SK-N-SH (cell line): ENCODE data around the gene CHRM3. TPM values are rescaled to one million over a fixed set of nuclear protein-coding genes. Genes with fewer than 3 reads are reported as not detected.
A peak's percentile ranks its signal among the peaks of the same experiment; 100 is the strongest.

Experiments
- CTCF ChIA-PET: fragments of 300-600, 350-600 bp; formaldehyde crosslinking; extraction: SDS; loops from one replicate; lab custom pipeline; 2021; lab: Yijun Ruan, JAX
- POLR2A ChIA-PET: fragments of 350-600 bp; sonication (Branson Sonifier 250); formaldehyde crosslinking; extraction: SDS; loops from one replicate; lab custom pipeline; 2020; ENCODE audit warnings: antibody characterized with exemption, inconsistent platforms; lab: Yijun Ruan, JAX
- DNase-seq: peaks from one replicate; pipeline ENCODE4 v3.0.0; 2012
- H2AFZ ChIP-seq: fragments of 200-600 bp; sonication (generic); 2 replicates; pipeline ENCODE4 v1.8.1; 2016; ENCODE audit warnings: antibody characterized with exemption, mild to moderate bottlenecking, low read depth
- H3F3A ChIP-seq: fragments of 200-600 bp; sonication (generic); replicated peaks from 2 replicates; pipeline ENCODE3; 2016; ENCODE audit warnings: antibody characterized with exemption, mild to moderate bottlenecking; ENCODE audit not compliant: insufficient read depth
- H3K27ac ChIP-seq, 2 experiments: fragments of 200-500 bp in 1 of 2; fragments of 200-600 bp in 1 of 2; sonication (Bioruptor generic) in 1 of 2; sonication (generic), shearing (Covaris generic) in 1 of 2; 2 replicates each; pipeline versions ENCODE4 v1.5.1 to v1.6.1; 2014 to 2016; ENCODE audit warnings: low read depth in 2 of 2, inconsistent platforms in 1 of 2, low read length in 1 of 2, mild to moderate bottlenecking in 1 of 2, mixed read lengths in 1 of 2
- H3K27me3 ChIP-seq: fragments of 200-600 bp; sonication (generic), shearing (Covaris generic); 2 replicates; pipeline ENCODE4 v1.6.1; 2016; ENCODE audit warnings: mixed run types; ENCODE audit not compliant: insufficient read depth
- H3K36me3 ChIP-seq, 2 experiments: fragments of 200-500 bp in 1 of 2; fragments of 200-600 bp in 1 of 2; sonication (Bioruptor generic) in 1 of 2; sonication (generic) in 1 of 2; replicated peaks in 1 of 2; 2 replicates each; pipeline versions ENCODE3 to v1.5.1; 2014 to 2016; ENCODE audit warnings: low read length in 1 of 2, mild to moderate bottlenecking in 1 of 2; ENCODE audit not compliant: insufficient read depth in 2 of 2, control insufficient read depth in 1 of 2
- H3K4me1 ChIP-seq, 2 experiments: fragments of 200-500 bp in 1 of 2; fragments of 200-600 bp in 1 of 2; sonication (Bioruptor generic) in 1 of 2; sonication (generic), shearing (Covaris generic) in 1 of 2; 2 replicates each; pipeline versions ENCODE4 v1.5.1 to v1.6.1; 2014 to 2016; ENCODE audit warnings: low read depth in 1 of 2, low read length in 1 of 2, mixed run types in 1 of 2; ENCODE audit not compliant: insufficient read depth in 2 of 2, control insufficient read depth in 1 of 2
- H3K4me2 ChIP-seq: fragments of 200-600 bp; sonication (generic), shearing (Covaris generic); 2 replicates; pipeline ENCODE4 v1.6.1; 2017; ENCODE audit warnings: mixed run types
- H3K4me3 ChIP-seq, 2 experiments: fragments of 200-500 bp in 1 of 2; fragments of 200-600 bp in 1 of 2; sonication (Bioruptor generic) in 1 of 2; sonication (generic), shearing (Covaris generic) in 1 of 2; 2 replicates each; pipeline versions ENCODE4 v1.5.1 to v1.8.1; 2014 to 2016; ENCODE audit warnings: low read depth in 2 of 2, inconsistent platforms in 1 of 2, low read length in 1 of 2, mild to moderate bottlenecking in 1 of 2, mixed read lengths in 1 of 2, moderate library complexity in 1 of 2
- H3K79me2 ChIP-seq: fragments of 200-600 bp; sonication (generic); 2 replicates; pipeline ENCODE4 v1.8.1; 2017; ENCODE audit warnings: mild to moderate bottlenecking; ENCODE audit not compliant: insufficient read depth
- H3K9ac ChIP-seq: fragments of 200-600 bp; sonication (generic); 2 replicates; pipeline ENCODE4 v1.6.1; 2017; ENCODE audit warnings: mixed run types
- H3K9me2 ChIP-seq: fragments of 200-600 bp; sonication (generic); 2 replicates; pipeline ENCODE4 v1.6.1; 2017; ENCODE audit warnings: mixed run types
- H3K9me3 ChIP-seq: fragments of 200-600 bp; sonication (generic); 2 replicates; pipeline ENCODE4 v1.6.1; 2017; ENCODE audit warnings: mixed run types, mild to moderate bottlenecking, moderate library complexity
- H4K20me1 ChIP-seq: fragments of 200-600 bp; sonication (generic); 2 replicates; pipeline ENCODE4 v1.6.1; 2017; ENCODE audit warnings: mild to moderate bottlenecking, mixed run types; ENCODE audit not compliant: insufficient read depth
- CHD2 ChIP-seq: fragments of 150-350 bp; IDR thresholded peaks from 2 replicates; pipeline ENCODE4 v1.6.1; 2018; ENCODE audit warnings: low read length; ENCODE audit not compliant: partially characterized antibody
- EP300 ChIP-seq, 2 experiments: IDR thresholded peaks; 2 replicates each; pipeline versions ENCODE4 v1.4.0 to v1.6.1; 2012; ENCODE audit warnings: borderline replicate concordance in 1 of 2, low read depth in 1 of 2, low read length in 1 of 2
- GATA2 ChIP-seq: sonication (generic); formaldehyde crosslinking; IDR thresholded peaks from 2 replicates; pipeline ENCODE4 v1.5.0; 2020; ENCODE audit warnings: mild to moderate bottlenecking, missing genetic modification reagents
- JUND ChIP-seq: IDR thresholded peaks from 2 replicates; pipeline ENCODE4 v1.4.0; 2012
- MXI1 ChIP-seq: IDR thresholded peaks from 2 replicates; pipeline ENCODE4 v1.6.1; 2012; ENCODE audit warnings: mild to moderate bottlenecking, low read depth, low read length, improper control_type of control experiment
- NFIC ChIP-seq: IDR thresholded peaks from 2 replicates; pipeline ENCODE4 v1.4.0; 2012; ENCODE audit warnings: borderline replicate concordance
- RAD21 ChIP-seq: IDR thresholded peaks from 2 replicates; pipeline ENCODE4 v1.6.1; 2012; ENCODE audit warnings: mild to moderate bottlenecking, low read length
- RCOR1 ChIP-seq: fragments of 150-350 bp; IDR thresholded peaks from 2 replicates; pipeline ENCODE4 v1.6.1; 2017; ENCODE audit warnings: antibody characterized with exemption, low read length
- RFX5 ChIP-seq: IDR thresholded peaks from 2 replicates; pipeline ENCODE4 v1.6.1; 2012; ENCODE audit warnings: mild to moderate bottlenecking, improper control_type of control experiment, low read length
- TAF1 ChIP-seq: IDR thresholded peaks from 2 replicates; pipeline ENCODE4 v1.6.1; 2012; ENCODE audit warnings: low read depth, mild to moderate bottlenecking, low read length, moderate library complexity, borderline replicate concordance
- WGBS: methylation state at CpG from one replicate; pipeline ENCODE4 v1.1.6; 2017; ENCODE audit warnings: low lambda C conversion rate; 5-methylcytosine and 5-hydroxymethylcytosine counted together
- polyA plus RNA-seq, 3 experiments: library from polyadenylated mRNA; depleted of rRNA; stranded (reverse); fragments of >200 nt; gene quantifications; 2 replicates each; pipeline ENCODE4 v1.2.3, GENCODE V29; 2012
- TF ChIP-seq, protein P1 (sequence below): fragments of 150-350 bp; IDR thresholded peaks from 2 replicates; pipeline ENCODE4 v1.6.1; 2017; ENCODE audit warnings: antibody characterized with exemption, low read length, low read depth, borderline replicate concordance
- TF ChIP-seq, protein P2 (sequence below): fragments of 150-350 bp; IDR thresholded peaks from 2 replicates; pipeline ENCODE4 v1.6.1; 2016; ENCODE audit warnings: mild to moderate bottlenecking, low read depth, low read length
- TF ChIP-seq, protein P3 (sequence below): IDR thresholded peaks from 2 replicates; pipeline ENCODE4 v1.4.0; 2012; ENCODE audit warnings: low read depth
- TF ChIP-seq, protein P4 (sequence below): fragments of 200-600 bp; sonication (generic); IDR thresholded peaks from 2 replicates; pipeline ENCODE4 v1.6.1; 2017; ENCODE audit warnings: antibody characterized with exemption, mild to moderate bottlenecking, moderate library complexity
- TF ChIP-seq, protein P5 (sequence below): IDR thresholded peaks from 2 replicates; pipeline ENCODE4 v1.4.0; 2012; ENCODE audit warnings: low read depth, borderline replicate concordance

Gene CHRM3
- polyA plus RNA-seq, 1 of the 3 experiments (the other 2 are of a cell fraction): 0.07 TPM

DNA sequence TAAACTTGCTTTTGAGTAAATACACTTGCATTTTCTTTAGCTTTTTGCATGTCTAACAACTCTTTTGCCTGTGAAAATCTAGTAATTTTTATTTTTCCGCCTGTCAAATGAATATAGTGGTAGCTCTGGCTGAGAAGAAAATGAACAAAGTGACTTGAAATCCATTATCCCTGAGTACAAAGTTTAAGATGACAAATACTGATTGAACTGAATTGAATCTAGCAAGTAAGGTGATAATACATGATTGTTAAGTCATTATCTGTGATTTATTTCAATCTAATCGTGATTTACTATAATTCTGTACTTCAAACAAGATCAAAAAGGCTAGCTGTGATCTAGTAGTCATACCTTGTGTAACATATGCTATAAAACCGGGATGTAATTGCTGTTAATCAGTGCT, 42.8 kb downstream of the CHRM3 start:
- Histone ChIP-seq H3K9me3 (no peaks in the 10 kb centered on the region), H3K27ac (peak overlapping the region in 1 of 2 experiments; percentile 55; a peak in 2 of 4 replicates), H3F3A (no peaks in the 10 kb centered on the region), H2AFZ (no peak overlapping the region), H3K36me3 (no peaks in the 10 kb centered on the region), H3K9me2 (no peaks in the 10 kb centered on the region), H3K4me3 (no peak overlapping the region), H3K4me2 (no peak overlapping the region), H3K4me1 (peaks cover 0 to 39% of the 10 kb centered on the region in 2 experiments; a peak in 2 of 4 replicates), H4K20me1 (no peaks in the 10 kb centered on the region), H3K79me2 (no peaks in the 10 kb centered on the region), H3K27me3 (no peaks in the 10 kb centered on the region), H3K9ac (no peak overlapping the region)
- WGBS: 32% methylated on average over 3 of the region's 3 CpGs
- ChIA-PET CTCF (interaction anchor here (0.6 to 1.2 kb wide), 2 partner anchors 23 to 269 kb away, joined by 3 to 6 read pairs; no protein-coding TSS in a partner anchor), POLR2A (no interaction called here)
- no peak for DNase-seq
- TF ChIP-seq, protein P1, sequence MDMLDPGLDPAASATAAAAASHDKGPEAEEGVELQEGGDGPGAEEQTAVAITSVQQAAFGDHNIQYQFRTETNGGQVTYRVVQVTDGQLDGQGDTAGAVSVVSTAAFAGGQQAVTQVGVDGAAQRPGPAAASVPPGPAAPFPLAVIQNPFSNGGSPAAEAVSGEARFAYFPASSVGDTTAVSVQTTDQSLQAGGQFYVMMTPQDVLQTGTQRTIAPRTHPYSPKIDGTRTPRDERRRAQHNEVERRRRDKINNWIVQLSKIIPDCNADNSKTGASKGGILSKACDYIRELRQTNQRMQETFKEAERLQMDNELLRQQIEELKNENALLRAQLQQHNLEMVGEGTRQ: no peak
- TF ChIP-seq RFX5 (no peak), MXI1 (no peak), JUND (no peak), CHD2 (no peak), TAF1 (no peak), GATA2 (CRISPR knock-in tag) (no peak), RAD21 (no peak)
- TF ChIP-seq, protein P2, sequence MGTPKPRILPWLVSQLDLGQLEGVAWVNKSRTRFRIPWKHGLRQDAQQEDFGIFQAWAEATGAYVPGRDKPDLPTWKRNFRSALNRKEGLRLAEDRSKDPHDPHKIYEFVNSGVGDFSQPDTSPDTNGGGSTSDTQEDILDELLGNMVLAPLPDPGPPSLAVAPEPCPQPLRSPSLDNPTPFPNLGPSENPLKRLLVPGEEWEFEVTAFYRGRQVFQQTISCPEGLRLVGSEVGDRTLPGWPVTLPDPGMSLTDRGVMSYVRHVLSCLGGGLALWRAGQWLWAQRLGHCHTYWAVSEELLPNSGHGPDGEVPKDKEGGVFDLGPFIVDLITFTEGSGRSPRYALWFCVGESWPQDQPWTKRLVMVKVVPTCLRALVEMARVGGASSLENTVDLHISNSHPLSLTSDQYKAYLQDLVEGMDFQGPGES: no peak
- TF ChIP-seq, protein P3, sequence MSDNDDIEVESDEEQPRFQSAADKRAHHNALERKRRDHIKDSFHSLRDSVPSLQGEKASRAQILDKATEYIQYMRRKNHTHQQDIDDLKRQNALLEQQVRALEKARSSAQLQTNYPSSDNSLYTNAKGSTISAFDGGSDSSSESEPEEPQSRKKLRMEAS: no peak
- TF ChIP-seq, protein P4, sequence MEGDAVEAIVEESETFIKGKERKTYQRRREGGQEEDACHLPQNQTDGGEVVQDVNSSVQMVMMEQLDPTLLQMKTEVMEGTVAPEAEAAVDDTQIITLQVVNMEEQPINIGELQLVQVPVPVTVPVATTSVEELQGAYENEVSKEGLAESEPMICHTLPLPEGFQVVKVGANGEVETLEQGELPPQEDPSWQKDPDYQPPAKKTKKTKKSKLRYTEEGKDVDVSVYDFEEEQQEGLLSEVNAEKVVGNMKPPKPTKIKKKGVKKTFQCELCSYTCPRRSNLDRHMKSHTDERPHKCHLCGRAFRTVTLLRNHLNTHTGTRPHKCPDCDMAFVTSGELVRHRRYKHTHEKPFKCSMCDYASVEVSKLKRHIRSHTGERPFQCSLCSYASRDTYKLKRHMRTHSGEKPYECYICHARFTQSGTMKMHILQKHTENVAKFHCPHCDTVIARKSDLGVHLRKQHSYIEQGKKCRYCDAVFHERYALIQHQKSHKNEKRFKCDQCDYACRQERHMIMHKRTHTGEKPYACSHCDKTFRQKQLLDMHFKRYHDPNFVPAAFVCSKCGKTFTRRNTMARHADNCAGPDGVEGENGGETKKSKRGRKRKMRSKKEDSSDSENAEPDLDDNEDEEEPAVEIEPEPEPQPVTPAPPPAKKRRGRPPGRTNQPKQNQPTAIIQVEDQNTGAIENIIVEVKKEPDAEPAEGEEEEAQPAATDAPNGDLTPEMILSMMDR: no peak

DNA sequence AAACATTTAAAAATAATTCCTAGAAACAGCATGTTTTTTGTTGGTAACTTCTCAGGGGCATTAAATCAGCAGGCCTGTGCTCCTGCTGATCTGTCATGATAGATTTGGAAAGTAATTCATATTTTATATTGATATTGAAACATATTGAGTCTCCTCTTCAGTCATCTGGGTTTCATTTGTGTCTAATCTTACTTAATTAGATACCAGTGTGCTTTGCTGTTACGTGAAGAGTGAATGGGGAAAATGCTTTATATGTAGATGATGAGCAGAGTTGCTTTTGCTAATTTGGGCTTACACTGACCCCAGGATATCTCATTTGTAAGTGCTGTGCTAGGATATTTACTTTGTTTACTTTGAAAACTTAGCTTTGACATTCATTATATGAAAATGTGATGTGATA, 45.9 kb downstream of the CHRM3 start:
- no peak overlapping the region for H3K9ac ChIP-seq
- no peaks in the 10 kb centered on the region for H3K36me3 ChIP-seq
- 52% methylated on average over 1 of the region's 1 CpG for WGBS
- H3K4me2 ChIP-seq: no peak overlapping the region
- H4K20me1 ChIP-seq: no peaks in the 10 kb centered on the region
- CTCF ChIA-PET: interaction anchor here (0.6 kb wide), 1 partner anchor 26 kb away, joined by 3 read pairs; no protein-coding TSS in a partner anchor
- H3F3A ChIP-seq: no peaks in the 10 kb centered on the region
- peak; percentile 47 for DNase-seq
- H3K79me2 ChIP-seq: no peaks in the 10 kb centered on the region
- peaks cover 0 to 46% of the 10 kb centered on the region in 2 experiments; a peak in 2 of 4 replicates for H3K4me1 ChIP-seq
- H3K9me3 ChIP-seq: no peaks in the 10 kb centered on the region
- no peak overlapping the region for H3K4me3 ChIP-seq
- no peaks in the 10 kb centered on the region for H3K27me3 ChIP-seq
- H2AFZ ChIP-seq: no peak overlapping the region
- TF ChIP-seq GATA2 (CRISPR knock-in tag) (peak; percentile 79), NFIC (no peak), RCOR1 (peak; percentile 60; the same call in 1 of the 2 replicates), EP300 (IDR thresholded peaks at IDR 0.05; ENCODE audit: borderline replicate concordance in 1 of 2, low read depth in 1 of 2, low read length in 1 of 2) (peak in 1 of 2 experiments; percentile 76; a peak in 2 of 4 replicates), CHD2 (peak; percentile 22)
- TF ChIP-seq, protein P5, sequence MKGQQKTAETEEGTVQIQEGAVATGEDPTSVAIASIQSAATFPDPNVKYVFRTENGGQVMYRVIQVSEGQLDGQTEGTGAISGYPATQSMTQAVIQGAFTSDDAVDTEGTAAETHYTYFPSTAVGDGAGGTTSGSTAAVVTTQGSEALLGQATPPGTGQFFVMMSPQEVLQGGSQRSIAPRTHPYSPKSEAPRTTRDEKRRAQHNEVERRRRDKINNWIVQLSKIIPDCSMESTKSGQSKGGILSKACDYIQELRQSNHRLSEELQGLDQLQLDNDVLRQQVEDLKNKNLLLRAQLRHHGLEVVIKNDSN: no peak
- H3K9me2 ChIP-seq: no peaks in the 10 kb centered on the region
- POLR2A ChIA-PET: no interaction called here
- H3K27ac ChIP-seq: peak overlapping the region in 1 of 2 experiments; percentile 90; a peak in 2 of 4 replicates
